HEK293 (cell line): ENCODE data around the gene TLR2.

ENCODE experiments used
- CTCF ChIA-PET: fragments of 350-600 bp; formaldehyde crosslinking; extraction: SDS; loops from one replicate; lab custom pipeline; 2021; ENCODE audit warnings: antibody characterized with exemption; lab: Yijun Ruan, JAX
- POLR2A ChIA-PET: fragments of 300-600 bp; formaldehyde crosslinking; extraction: SDS; loops from one replicate; lab custom pipeline; 2020; ENCODE audit warnings: antibody characterized with exemption, inconsistent platforms; lab: Yijun Ruan, JAX
- H3K27ac ChIP-seq: fragments of 200-500 bp; sonication (Bioruptor generic); 2 replicates; pipeline ENCODE4 v1.5.1; 2014; ENCODE audit warnings: low read depth, low read length, control low read depth, inconsistent platforms; ENCODE audit errors: extremely low read depth
- H3K36me3 ChIP-seq, 2 experiments: fragments of 200-500 bp in 1 of 2; sonication (Bioruptor generic) in 1 of 2; 1 replicate in 1 of 2; 2 replicates in 1 of 2; pipeline ENCODE4 v1.5.1; 2014 to 2017; ENCODE audit warnings: inconsistent platforms in 2 of 2, low read length in 2 of 2; ENCODE audit not compliant: control insufficient read depth in 2 of 2, insufficient read depth in 1 of 2
- H3K4me1 ChIP-seq: fragments of 200-500 bp; sonication (Bioruptor generic); 2 replicates; pipeline ENCODE4 v1.5.1; 2014; ENCODE audit warnings: mild to moderate bottlenecking, low read length, inconsistent platforms; ENCODE audit not compliant: control insufficient read depth, insufficient read depth
- H3K4me3 ChIP-seq: 2 replicates; pipeline ENCODE4 v1.5.1; 2011; ENCODE audit warnings: low read depth, mild to moderate bottlenecking, control low read depth, low read length, moderate library complexity
- H3K9me3 ChIP-seq: fragments of 200-500 bp; sonication (Bioruptor generic); 2 replicates; pipeline ENCODE4 v1.5.1; 2014; ENCODE audit warnings: low read depth, low read length, inconsistent platforms; ENCODE audit not compliant: control insufficient read depth, insufficient read depth
- FEZF1 ChIP-seq: fragments of 450-650 bp; formaldehyde crosslinking; IDR thresholded peaks from 2 replicates; pipeline ENCODE4 v1.5.1; 2016; ENCODE audit warnings: missing biosample characterization, missing genetic modification characterization
- KLF10 ChIP-seq: fragments of 450-650 bp; IDR thresholded peaks from 2 replicates; pipeline ENCODE4 v1.5.1; 2018; ENCODE audit warnings: missing biosample characterization, mild to moderate bottlenecking, missing genetic modification characterization
- MZF1 ChIP-seq: fragments of 450-650 bp; formaldehyde crosslinking; IDR thresholded peaks from 2 replicates; pipeline ENCODE4 v1.5.1; 2017; ENCODE audit warnings: missing biosample characterization, missing genetic modification characterization, borderline replicate concordance
- SALL2 ChIP-seq: fragments of 450-650 bp; formaldehyde crosslinking; IDR thresholded peaks from 2 replicates; pipeline ENCODE4 v1.5.0; 2017; ENCODE audit warnings: missing biosample characterization, mild to moderate bottlenecking, missing genetic modification characterization, borderline replicate concordance
- SP3 ChIP-seq: fragments of 450-650 bp; formaldehyde crosslinking; IDR thresholded peaks from 2 replicates; pipeline ENCODE4 v1.5.1; 2016; ENCODE audit warnings: missing biosample characterization, missing genetic modification characterization
- TRIM28 ChIP-seq: IDR thresholded peaks from 2 replicates; pipeline ENCODE4 v1.6.1; 2011; ENCODE audit warnings: low read length, control low read depth, borderline replicate concordance
- ZBTB21 ChIP-seq: fragments of 450-650 bp; formaldehyde crosslinking; IDR thresholded peaks from 2 replicates; pipeline ENCODE4 v1.5.1; 2017; ENCODE audit warnings: missing biosample characterization, missing genetic modification characterization
- ZBTB7A ChIP-seq: fragments of 450-650 bp; formaldehyde crosslinking; IDR thresholded peaks from 2 replicates; pipeline ENCODE4 v1.5.1; 2016; ENCODE audit warnings: low read depth, missing biosample characterization, missing genetic modification characterization
- ZNF132 ChIP-seq: fragments of 450-650 bp; formaldehyde crosslinking; IDR thresholded peaks from 2 replicates; pipeline ENCODE4 v1.5.1; 2017; ENCODE audit warnings: missing biosample characterization, missing genetic modification characterization, borderline replicate concordance
- ZNF138 ChIP-seq: fragments of 450-650 bp; formaldehyde crosslinking; IDR thresholded peaks from 2 replicates; pipeline ENCODE4 v1.5.1; 2016; ENCODE audit warnings: missing biosample characterization, missing genetic modification characterization, borderline replicate concordance
- ZNF146 ChIP-seq: fragments of 450-650 bp; formaldehyde crosslinking; IDR thresholded peaks from 2 replicates; pipeline ENCODE4 v1.5.1; 2016; ENCODE audit warnings: missing biosample characterization, missing genetic modification characterization
- ZNF174 ChIP-seq: fragments of 450-650 bp; formaldehyde crosslinking; IDR thresholded peaks from 2 replicates; pipeline ENCODE4 v1.5.0; 2017; ENCODE audit warnings: missing biosample characterization, mild to moderate bottlenecking, missing genetic modification characterization
- ZNF2 ChIP-seq: fragments of 450-650 bp; formaldehyde crosslinking; IDR thresholded peaks from 2 replicates; pipeline ENCODE4 v1.5.1; 2016; ENCODE audit warnings: missing biosample characterization, missing genetic modification characterization
- ZNF23 ChIP-seq: fragments of 450-650 bp; formaldehyde crosslinking; IDR thresholded peaks from 2 replicates; pipeline ENCODE4 v1.5.1; 2016; ENCODE audit warnings: missing biosample characterization, missing genetic modification characterization, borderline replicate concordance
- ZNF292 ChIP-seq: fragments of 450-650 bp; formaldehyde crosslinking; IDR thresholded peaks from 2 replicates; pipeline ENCODE4 v1.5.1; 2016; ENCODE audit warnings: low read depth, missing biosample characterization, missing genetic modification characterization, borderline replicate concordance
- ZNF350 ChIP-seq: fragments of 450-650 bp; formaldehyde crosslinking; IDR thresholded peaks from 2 replicates; pipeline ENCODE4 v1.5.0; 2017; ENCODE audit warnings: missing biosample characterization, mild to moderate bottlenecking, missing genetic modification characterization
- ZNF426 ChIP-seq: fragments of 450-650 bp; formaldehyde crosslinking; IDR thresholded peaks from 2 replicates; pipeline ENCODE4 v1.5.1; 2017; ENCODE audit warnings: missing biosample characterization, missing genetic modification characterization, mild to moderate bottlenecking, inconsistent platforms, moderate library complexity
- ZNF544 ChIP-seq: fragments of 450-650 bp; formaldehyde crosslinking; IDR thresholded peaks from 2 replicates; pipeline ENCODE4 v1.5.0; 2017; ENCODE audit warnings: missing biosample characterization, missing genetic modification characterization
- ZNF558 ChIP-seq: fragments of 450-650 bp; formaldehyde crosslinking; IDR thresholded peaks from 2 replicates; pipeline ENCODE4 v1.5.1; 2016; ENCODE audit warnings: missing biosample characterization, missing genetic modification characterization
- ZNF561 ChIP-seq: fragments of 450-650 bp; IDR thresholded peaks from 2 replicates; pipeline ENCODE4 v1.5.1; 2018; ENCODE audit warnings: missing biosample characterization, missing genetic modification characterization, borderline replicate concordance
- ZNF654 ChIP-seq: fragments of 450-650 bp; formaldehyde crosslinking; IDR thresholded peaks from 2 replicates; pipeline ENCODE4 v1.5.1; 2016; ENCODE audit warnings: low read depth, missing biosample characterization, missing genetic modification characterization
- ZNF660 ChIP-seq: fragments of 450-650 bp; IDR thresholded peaks from 2 replicates; pipeline ENCODE4 v1.5.1; 2018; ENCODE audit warnings: missing biosample characterization, mild to moderate bottlenecking, missing genetic modification characterization
- ZNF664 ChIP-seq: fragments of 450-650 bp; formaldehyde crosslinking; IDR thresholded peaks from 2 replicates; pipeline ENCODE4 v1.5.1; 2016; ENCODE audit warnings: missing biosample characterization, missing genetic modification characterization
- ZNF776 ChIP-seq: fragments of 450-650 bp; formaldehyde crosslinking; IDR thresholded peaks from 2 replicates; pipeline ENCODE4 v1.5.0; 2017; ENCODE audit warnings: missing biosample characterization, missing genetic modification characterization, borderline replicate concordance
- ZNF837 ChIP-seq: fragments of 450-650 bp; formaldehyde crosslinking; IDR thresholded peaks from 2 replicates; pipeline ENCODE4 v1.5.1; 2016; ENCODE audit warnings: missing biosample characterization, missing genetic modification characterization
- ZSCAN5A ChIP-seq: fragments of 450-650 bp; formaldehyde crosslinking; IDR thresholded peaks from 2 replicates; pipeline ENCODE4 v1.5.1; 2016; ENCODE audit warnings: missing biosample characterization, missing genetic modification characterization
- TF ChIP-seq, protein P1 (sequence below): fragments of 450-650 bp; formaldehyde crosslinking; IDR thresholded peaks from 2 replicates; pipeline ENCODE4 v1.5.1; 2016; ENCODE audit warnings: missing biosample characterization, missing genetic modification characterization

TLR2 gene

DNA sequence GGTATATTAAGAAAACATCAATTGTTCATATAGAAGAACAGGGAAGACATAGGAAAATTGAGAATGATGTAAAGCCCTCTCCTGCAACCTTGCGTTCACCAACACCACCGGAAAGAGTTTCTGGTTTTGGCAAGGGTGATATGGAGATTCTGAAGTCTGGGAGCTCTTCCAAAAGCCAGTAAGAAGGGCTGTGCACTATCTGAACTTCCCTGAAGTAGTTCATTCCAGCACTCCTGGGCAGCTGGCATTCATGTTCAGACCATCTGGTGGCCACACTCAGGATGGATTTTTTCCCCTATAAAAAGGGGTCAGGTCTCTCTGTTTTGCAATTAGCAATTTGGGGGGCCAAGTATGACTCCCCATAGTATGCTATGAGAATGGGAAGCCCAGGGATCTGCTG, 15.4 kb upstream of the TLR2 start:
- TF ChIP-seq FEZF1 (no peak), ZNF776 (no peak), ZNF292 (tag by site-specific recombination) (no peak), MZF1 (tag by site-specific recombination) (no peak), ZNF2 (tag by site-specific recombination) (no peak), ZNF146 (no peak), ZNF654 (tag by site-specific recombination) (no peak), ZBTB7A (tag by site-specific recombination) (no peak), ZNF561 (tag by site-specific recombination) (no peak), TRIM28 (no peak), SALL2 (tag by site-specific recombination) (no peak), ZNF664 (tag by site-specific recombination) (no peak), ZNF837 (tag by site-specific recombination) (no peak), ZNF132 (tag by site-specific recombination) (no peak)
- TF ChIP-seq, all 188 proteins: peak for 0
- Histone ChIP-seq H3K27ac (no peak overlapping the region), H3K36me3 (no peaks in the 10 kb centered on the region), H3K4me1 (no peaks in the 10 kb centered on the region), H3K4me3 (no peak overlapping the region), H3K9me3 (no peaks in the 10 kb centered on the region)
- CTCF ChIA-PET, result no interaction called here
- POLR2A ChIA-PET, result no interaction called here

DNA sequence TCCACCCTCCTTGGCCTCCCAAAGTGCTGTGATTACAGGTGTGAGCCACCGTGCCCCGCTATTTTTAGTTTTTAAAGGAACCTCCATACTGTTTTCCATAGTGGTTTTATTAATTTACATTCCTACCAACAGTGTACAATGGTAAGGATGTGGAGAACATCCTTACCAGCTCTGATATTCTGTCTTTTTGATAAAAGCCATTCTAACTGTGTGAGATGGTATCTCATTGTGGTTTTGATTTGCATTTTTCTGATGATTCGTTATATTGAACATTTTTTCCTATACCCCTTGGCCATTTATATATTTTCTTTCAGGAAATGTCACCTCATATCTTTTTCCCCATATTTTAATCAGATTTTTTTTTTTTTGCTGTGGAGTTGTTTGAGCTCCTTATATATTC, 14.2 kb upstream of the TLR2 start:
- no peaks in the 10 kb centered on the region for H3K9me3 ChIP-seq
- POLR2A ChIA-PET, result no interaction called here
- H3K4me1 ChIP-seq, result no peaks in the 10 kb centered on the region
- CTCF ChIA-PET, result interaction anchor here (0.6 to 1.1 kb wide), 3 partner anchors 13 to 118 kb away, joined by 3 to 4 read pairs (median 3); no protein-coding TSS in a partner anchor
- H3K4me3 ChIP-seq, result no peak overlapping the region
- no peaks in the 10 kb centered on the region for H3K36me3 ChIP-seq
- no peak for TF ChIP-seq ZNF138 (tag by site-specific recombination)
- TF ChIP-seq ZNF558, result no peak
- TF ChIP-seq ZNF426, result no peak
- no peak for TF ChIP-seq ZNF350 (tag by site-specific recombination)
- no peak for TF ChIP-seq KLF10 (tag by site-specific recombination)
- no peak for TF ChIP-seq ZNF660 (tag by site-specific recombination)
- no peak for TF ChIP-seq ZNF174 (tag by site-specific recombination)
- TF ChIP-seq SP3 (tag by site-specific recombination), result no peak
- TF ChIP-seq, protein P1, sequence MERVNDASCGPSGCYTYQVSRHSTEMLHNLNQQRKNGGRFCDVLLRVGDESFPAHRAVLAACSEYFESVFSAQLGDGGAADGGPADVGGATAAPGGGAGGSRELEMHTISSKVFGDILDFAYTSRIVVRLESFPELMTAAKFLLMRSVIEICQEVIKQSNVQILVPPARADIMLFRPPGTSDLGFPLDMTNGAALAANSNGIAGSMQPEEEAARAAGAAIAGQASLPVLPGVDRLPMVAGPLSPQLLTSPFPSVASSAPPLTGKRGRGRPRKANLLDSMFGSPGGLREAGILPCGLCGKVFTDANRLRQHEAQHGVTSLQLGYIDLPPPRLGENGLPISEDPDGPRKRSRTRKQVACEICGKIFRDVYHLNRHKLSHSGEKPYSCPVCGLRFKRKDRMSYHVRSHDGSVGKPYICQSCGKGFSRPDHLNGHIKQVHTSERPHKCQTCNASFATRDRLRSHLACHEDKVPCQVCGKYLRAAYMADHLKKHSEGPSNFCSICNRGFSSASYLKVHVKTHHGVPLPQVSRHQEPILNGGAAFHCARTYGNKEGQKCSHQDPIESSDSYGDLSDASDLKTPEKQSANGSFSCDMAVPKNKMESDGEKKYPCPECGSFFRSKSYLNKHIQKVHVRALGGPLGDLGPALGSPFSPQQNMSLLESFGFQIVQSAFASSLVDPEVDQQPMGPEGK (tag by site-specific recombination), result no peak
- TF ChIP-seq ZNF544 (tag by site-specific recombination), result no peak
- TF ChIP-seq ZSCAN5A (tag by site-specific recombination), result no peak
- no peak for TF ChIP-seq ZNF654 (tag by site-specific recombination)
- TF ChIP-seq ZNF23 (tag by site-specific recombination), result no peak
- TF ChIP-seq ZBTB21 (tag by site-specific recombination), result no peak
- no peak overlapping the region for H3K27ac ChIP-seq
